Spleen (tissue), 11 donors: ENCODE data around the gene THSD4. TPM values are rescaled to one million over a fixed set of nuclear protein-coding genes. Genes with fewer than 3 reads are reported as not detected.

Experiments
- DNase-seq: peaks from one replicate; pipeline ENCODE4 v3.0.0-alpha.2; 2020
- H3K27ac ChIP-seq, 8 donors: fragments of 200-600 bp; sonication (generic) in 7 of 8; 1 replicate in 4 of 8; 2 replicates in 4 of 8; pipeline versions ENCODE4 v1.5.0 to v1.8.0; 2016 to 2021; ENCODE audit warnings: inconsistent platforms in 4 of 8, mild to moderate bottlenecking in 4 of 8, moderate library complexity in 1 of 8
- H3K27me3 ChIP-seq, 7 donors: fragments of 200-600 bp; sonication (generic) in 6 of 7; replicated peaks in 1 of 7; 1 replicate in 4 of 7; 2 replicates in 3 of 7; pipeline versions ENCODE4 v1.5.0 to v1.8.0; 2016 to 2021; ENCODE audit warnings: inconsistent platforms in 3 of 7, mild to moderate bottlenecking in 1 of 7
- H3K36me3 ChIP-seq, 6 donors: fragments of 200-600 bp; sonication (generic) in 5 of 6; 1 replicate in 4 of 6; 2 replicates in 2 of 6; pipeline versions ENCODE4 v1.5.0 to v1.8.0; 2016 to 2021; ENCODE audit warnings: inconsistent platforms in 2 of 6
- H3K4me1 ChIP-seq, 6 donors: fragments of 200-600 bp; sonication (generic) in 5 of 6; 1 replicate in 3 of 6; 2 replicates in 3 of 6; pipeline versions ENCODE4 v1.5.0 to v1.8.0; 2016 to 2021; ENCODE audit warnings: inconsistent platforms in 3 of 6
- H3K4me3 ChIP-seq, 8 donors: fragments of 200-600 bp; sonication (generic) in 7 of 8; 1 replicate in 4 of 8; 2 replicates in 4 of 8; pipeline versions ENCODE4 v1.5.0 to v1.8.0; 2016 to 2021; ENCODE audit warnings: inconsistent platforms in 4 of 8, mild to moderate bottlenecking in 4 of 8, moderate library complexity in 2 of 8
- H3K9me3 ChIP-seq, 8 donors: fragments of 200-600 bp; sonication (generic) in 7 of 8; 1 replicate in 4 of 8; 2 replicates in 4 of 8; pipeline versions ENCODE4 v1.5.0 to v1.8.0; 2016 to 2021; ENCODE audit warnings: inconsistent platforms in 4 of 8
- CTCF ChIP-seq, 11 experiments: fragments of 200-600 bp in 7 of 11; fragments of 450-650 bp in 4 of 11; sonication (generic) in 4 of 11; IDR thresholded peaks in 8 of 11; conservative IDR thresholded peaks in 3 of 11; 1 replicate in 7 of 11; 2 replicates in 4 of 11; pipeline versions ENCODE4 v1.4.0 to v1.8.0; 2016 to 2021; ENCODE audit warnings: antibody characterized with exemption in 11 of 11, inconsistent platforms in 4 of 11, mild to moderate bottlenecking in 1 of 11
- POLR2A ChIP-seq, 3 donors: fragments of 450-650 bp; IDR thresholded peaks; one replicate each; pipeline ENCODE4 v1.5.1; 2017; ENCODE audit warnings: antibody characterized with exemption in 3 of 3, mild to moderate bottlenecking in 1 of 3
- POLR2AphosphoS5 ChIP-seq, 3 donors: sonication (generic); formaldehyde crosslinking; IDR thresholded peaks; one replicate each; pipeline ENCODE4 v1.5.1; 2017; ENCODE audit warnings: antibody characterized with exemption in 3 of 3
- WGBS, 5 donors: extraction: QIAGEN DNeasy Blood & Tissue Kit in 3 of 5; methylation state at CpG; one replicate each; pipeline versions ENCODE4 v1.1.5 to v1.1.7; 2013 to 2018; 5-methylcytosine and 5-hydroxymethylcytosine counted together
- intact Hi-C: fragments of 100-400 bp; cut with DNase I; formaldehyde crosslinking; loops from one replicate; pipeline ENCODE4 v1.15.0; 2023; ENCODE audit warnings: low total_unique reads
- polyA plus RNA-seq, 3 donors: library from polyadenylated mRNA; stranded (reverse); fragments of 200-250 nt; gene quantifications; one replicate each; pipeline ENCODE4 v1.2.1, GENCODE V29; 2013
- total RNA-seq, 7 donors: library from RNA; depleted of rRNA in 3 of 7; stranded (reverse); fragments of >200 nt in 3 of 7; fragmentation: NEBNext Ultra II Directional in 4 of 7; extraction: Animal tissue kit (Norgen Biotek cat#: 25700) in 4 of 7; gene quantifications; one replicate each; pipeline versions ENCODE4 v1.1.0 to v1.2.1, GENCODE V29; 2016 to 2021
- donor health status: healthy with polysubstance abuse.
- donor health status: DM: no; HTN: no; CAD: no; lungs with moderate emphysema.
- donor health status: DM: no; HTN: no; CAD: no.
- donor health status: Bipolar disorder and iron deficiency.
- donor health status: healthy.
- donor health status: DM: no; HTN: no; CAD: no.
- donor health status: DM: yes; HTN: yes; CAD: no.

Gene THSD4
- total and polyA plus RNA-seq, 10 donors: 0.29 to 11.3 (median 3.4) TPM

DNA sequence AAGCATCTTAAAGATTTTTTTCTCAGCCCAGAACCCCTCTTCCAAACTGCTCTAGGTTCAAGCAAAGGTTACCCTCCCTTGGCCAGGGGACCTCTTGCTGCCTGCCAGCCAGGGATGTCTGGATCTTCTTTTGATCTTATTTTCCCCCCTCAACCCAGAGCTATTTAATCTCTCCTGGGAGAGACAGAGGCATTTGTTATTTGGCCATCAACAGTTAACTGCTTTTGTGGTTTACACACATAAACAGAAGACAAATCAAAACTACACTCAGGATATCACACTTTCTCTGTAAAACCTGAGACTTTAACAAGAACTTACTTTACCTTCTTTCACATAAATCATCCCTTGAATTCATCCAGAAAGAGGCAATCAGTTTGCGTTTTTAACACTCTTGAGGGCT is 272.5 kb downstream of the THSD4 start:
- DNase-seq: no peak
- 50 to 63% (median 59%) methylated on average over 1 of the region's 1 CpG for WGBS, 5 donors
- intact Hi-C loops: no loop called here
- no peak for TF ChIP-seq POLR2AphosphoS5 (IDR thresholded peaks at IDR 0.05)
- TF ChIP-seq CTCF (IDR thresholded peaks at IDR 0.05 in 8 of 11, conservative IDR thresholded peaks at IDR 0.05 in 3 of 11): no peak
- no peak for TF ChIP-seq POLR2A (IDR thresholded peaks at IDR 0.05)
- Histone ChIP-seq H3K9me3 (no peaks in the 10 kb centered on the region), H3K27me3 (peaks cover 0 to 34% (median 0%) of the 10 kb centered on the region in 7 donors), H3K27ac (no peak overlapping the region), H3K4me1 (no peaks in the 10 kb centered on the region), H3K36me3 (no peaks in the 10 kb centered on the region), H3K4me3 (no peak overlapping the region)

- Histone ChIP-seq H3K36me3 (no peaks in the 10 kb centered on the region), H3K27ac (no peak overlapping the region), H3K27me3 (peaks cover 0 to 48% (median 0%) of the 10 kb centered on the region in 7 donors), H3K9me3 (no peaks in the 10 kb centered on the region), H3K4me3 (no peak overlapping the region), H3K4me1 (no peaks in the 10 kb centered on the region)
- WGBS, 5 donors: 51 to 74% (median 67%) methylated on average over 2 of the region's 2 CpGs
- intact Hi-C loops: no loop called here
- no peak for DNase-seq
- no peak for TF ChIP-seq CTCF (IDR thresholded peaks at IDR 0.05 in 8 of 11, conservative IDR thresholded peaks at IDR 0.05 in 3 of 11)
- no peak for TF ChIP-seq POLR2A (IDR thresholded peaks at IDR 0.05)
- TF ChIP-seq POLR2AphosphoS5 (IDR thresholded peaks at IDR 0.05): no peak
These were observed 274.8 kb downstream of the THSD4 start for GRCh38 chr15:71390096-71390495.

GRCh38 chr15:71391421-71392088 is 276.3 kb downstream of the THSD4 start:
- Histone ChIP-seq H3K36me3 (no peaks in the 10 kb centered on the region), H3K27ac (no peak overlapping the region), H3K27me3 (peaks cover 0 to 48% (median 0%) of the 10 kb centered on the region in 7 donors), H3K4me3 (no peak overlapping the region), H3K4me1 (no peaks in the 10 kb centered on the region), H3K9me3 (no peaks in the 10 kb centered on the region)
- DNase-seq: no peak
- 72 to 83% (median 77%) methylated on average over 6 of the region's 6 CpGs for WGBS, 5 donors
- TF ChIP-seq POLR2A (IDR thresholded peaks at IDR 0.05) (no peak), POLR2AphosphoS5 (IDR thresholded peaks at IDR 0.05) (no peak), CTCF (IDR thresholded peaks at IDR 0.05 in 8 of 11, conservative IDR thresholded peaks at IDR 0.05 in 3 of 11) (no peak)
- intact Hi-C loops: no loop called here

- intact Hi-C loops: no loop called here
- 74 to 85% (median 78%) methylated on average over 11 of the region's 11 CpGs for WGBS, 5 donors
- no peaks in the 10 kb centered on the region for H3K9me3 ChIP-seq
- H3K36me3 ChIP-seq: no peaks in the 10 kb centered on the region
- H3K4me3 ChIP-seq: no peak overlapping the region
- no peak for DNase-seq
- H3K27me3 ChIP-seq: peaks cover 0 to 36% (median 0%) of the 10 kb centered on the region in 7 donors
- H3K4me1 ChIP-seq: no peaks in the 10 kb centered on the region
- no peak overlapping the region for H3K27ac ChIP-seq
- no peak for TF ChIP-seq POLR2A (IDR thresholded peaks at IDR 0.05)
- no peak for TF ChIP-seq CTCF (IDR thresholded peaks at IDR 0.05 in 8 of 11, conservative IDR thresholded peaks at IDR 0.05 in 3 of 11)
- no peak for TF ChIP-seq POLR2AphosphoS5 (IDR thresholded peaks at IDR 0.05)
These were observed 277.6 kb downstream of the THSD4 start for GRCh38 chr15:71392861-71393283.
